ENCODE results near the gene NDRG3.

Gene NDRG3

DNA sequence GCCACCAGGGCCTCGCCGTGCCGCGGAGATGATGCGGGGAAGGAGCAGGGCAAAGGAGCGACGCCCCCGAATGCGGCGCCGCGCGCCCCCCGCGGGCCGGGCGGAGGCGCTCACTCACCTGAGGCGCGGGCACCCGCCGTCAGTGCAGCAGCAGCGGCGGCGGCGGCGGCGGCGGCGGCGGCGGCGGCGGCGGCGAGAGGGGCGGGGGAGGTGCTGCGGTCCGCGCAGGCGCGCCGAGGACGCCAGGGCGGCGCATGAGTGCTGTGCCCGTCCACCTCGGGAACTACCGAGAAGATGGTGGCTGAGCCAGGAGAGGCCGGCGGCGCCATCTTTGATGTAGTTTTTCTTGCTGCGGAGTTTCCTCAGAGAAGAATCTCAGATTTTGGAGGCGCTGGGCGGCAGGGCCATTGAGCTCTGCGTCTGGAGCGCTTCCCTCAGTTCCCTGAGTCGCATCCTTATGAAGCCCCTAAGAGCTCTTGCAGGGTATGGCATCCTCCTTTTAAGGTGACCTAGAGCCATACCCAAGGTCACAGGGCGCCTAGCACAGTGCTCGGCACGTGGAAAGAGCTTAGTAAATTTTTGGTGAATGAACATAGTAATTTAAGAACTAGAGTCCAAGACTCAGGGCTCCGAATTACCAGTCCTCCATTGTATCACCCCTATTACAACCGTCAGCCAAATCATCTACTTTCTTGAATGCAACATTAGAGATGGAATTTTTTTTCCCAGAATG lies at the start of gene NDRG3:
TSS of gene NDRG3 (minus strand) at position 164 of the 733 bp plus-strand sequence. CDS start 24,355 bp downstream, outside the sequence.
- DNase-seq, result peak; percentile 41 to 69

DNA sequence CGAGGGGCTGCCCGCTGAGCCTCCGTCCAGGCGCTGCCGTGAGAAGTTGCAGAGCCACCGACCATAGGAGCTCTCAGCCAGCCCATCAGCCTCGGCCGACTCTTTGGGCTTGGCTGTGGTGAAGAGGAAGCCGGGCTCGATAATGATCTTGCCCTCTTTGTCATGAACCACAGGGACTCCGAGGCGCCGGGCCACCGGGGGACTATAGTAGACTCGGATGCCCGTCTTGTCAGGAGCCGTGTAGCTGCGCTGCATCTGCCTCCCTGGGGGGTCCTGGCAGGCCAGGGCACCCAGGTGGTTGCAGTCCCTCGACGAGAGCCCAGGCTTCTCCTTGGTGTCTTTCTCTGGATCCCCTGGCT lies 48.2 kb upstream of the NDRG3 start:
- DNase-seq, result no peak

DNA sequence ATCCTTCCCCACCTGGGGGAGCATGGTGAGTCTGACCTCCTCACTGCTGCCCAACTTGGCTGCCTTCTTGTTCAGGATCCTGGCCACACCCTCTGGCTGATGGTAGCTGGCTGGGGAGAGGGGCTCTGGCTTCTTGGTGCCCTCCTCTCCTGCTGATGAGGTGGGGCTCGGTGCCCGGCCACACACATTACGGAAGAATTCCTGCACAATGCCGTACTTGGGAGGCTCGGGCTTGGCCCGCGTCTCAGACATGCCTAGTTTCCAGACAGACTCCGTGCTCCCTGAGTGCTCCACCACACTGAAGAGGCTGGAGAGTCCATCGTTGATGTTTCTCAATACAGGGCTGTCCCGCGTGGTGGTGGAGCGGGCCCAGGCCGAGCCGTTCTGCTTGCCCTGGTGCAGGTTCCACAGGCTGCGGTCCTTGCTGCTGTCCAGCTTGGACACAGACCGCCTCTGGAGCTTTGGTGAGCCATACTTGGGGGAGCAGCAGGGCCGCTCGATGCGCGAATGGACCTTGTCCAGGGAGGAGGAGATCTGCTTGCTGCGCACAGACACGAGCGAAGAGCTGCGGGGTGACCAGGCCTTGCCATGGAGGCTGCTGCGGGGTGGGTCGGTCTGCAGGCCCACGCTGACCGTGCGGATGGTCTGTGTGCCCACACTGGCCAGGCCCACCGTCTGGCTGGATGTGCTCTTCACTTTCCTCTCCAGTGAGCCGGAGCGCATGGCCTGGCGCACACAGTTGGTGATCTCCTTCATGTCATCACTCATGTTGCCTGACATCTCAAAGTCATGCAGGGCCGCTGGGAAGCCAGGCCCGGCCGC lies 47.6 kb upstream of the NDRG3 start:
- no peak for DNase-seq

DNA sequence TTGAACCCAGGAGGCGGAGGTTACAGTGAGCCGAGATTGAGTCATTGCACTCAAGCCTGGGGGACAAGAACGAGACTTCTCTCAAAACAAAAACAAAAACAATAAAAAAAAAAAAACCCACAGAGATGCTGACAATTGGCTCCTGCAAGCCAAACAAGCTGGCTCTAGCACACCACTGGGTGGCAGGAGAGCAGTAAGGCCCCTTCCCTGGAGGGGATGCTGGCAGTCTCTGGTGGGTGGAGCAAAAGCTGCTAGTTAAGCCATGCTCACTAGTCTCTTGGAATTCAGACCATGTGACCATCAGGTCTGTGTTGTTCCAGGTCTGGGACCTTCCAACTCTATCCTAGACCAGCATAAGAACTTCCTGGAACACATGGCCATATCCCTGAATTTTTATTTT lies 46.5 kb upstream of the NDRG3 start:
- DNase-seq, result peak in 1 of 2 experiments; percentile 35

DNA sequence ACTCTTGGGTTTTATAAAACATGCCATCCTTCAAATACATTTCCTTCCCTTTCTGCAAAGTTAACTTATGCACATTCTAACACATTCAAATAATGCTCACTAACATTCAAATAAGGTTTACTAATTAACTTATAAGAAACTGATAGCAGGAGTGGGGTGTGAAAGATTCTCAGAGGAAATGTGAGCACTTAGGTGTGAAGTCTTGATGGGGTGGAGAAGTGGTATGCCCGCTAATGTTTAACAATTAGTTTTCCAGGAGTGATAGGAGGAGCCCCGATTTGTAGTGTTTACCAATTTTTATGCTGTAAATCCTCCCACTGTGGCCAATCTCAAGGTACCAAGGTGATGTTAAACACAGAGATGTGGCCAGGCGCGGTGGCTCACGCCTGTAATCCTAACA lies 46.0 kb upstream of the NDRG3 start:
- no peak for DNase-seq

DNA sequence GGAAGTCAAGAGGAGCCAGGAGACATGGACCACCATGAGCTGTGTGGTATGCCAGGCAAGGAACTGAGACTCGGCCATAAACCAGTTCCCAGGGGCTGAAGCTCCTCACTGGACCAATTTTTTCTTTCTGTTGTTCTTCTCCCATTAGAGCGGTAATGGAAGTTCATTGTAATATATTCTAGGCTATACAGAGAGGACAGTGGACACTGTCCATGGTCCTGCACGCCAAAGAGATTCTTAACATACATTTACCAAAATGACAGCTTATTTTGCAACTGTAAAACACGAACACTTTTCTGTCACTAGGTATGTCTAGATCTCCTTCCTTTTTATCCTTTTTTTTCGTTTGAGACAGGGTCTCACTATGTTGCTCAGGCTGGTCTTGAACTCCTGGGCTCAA lies 40.8 kb upstream of the NDRG3 start:
- DNase-seq, result no peak

DNA sequence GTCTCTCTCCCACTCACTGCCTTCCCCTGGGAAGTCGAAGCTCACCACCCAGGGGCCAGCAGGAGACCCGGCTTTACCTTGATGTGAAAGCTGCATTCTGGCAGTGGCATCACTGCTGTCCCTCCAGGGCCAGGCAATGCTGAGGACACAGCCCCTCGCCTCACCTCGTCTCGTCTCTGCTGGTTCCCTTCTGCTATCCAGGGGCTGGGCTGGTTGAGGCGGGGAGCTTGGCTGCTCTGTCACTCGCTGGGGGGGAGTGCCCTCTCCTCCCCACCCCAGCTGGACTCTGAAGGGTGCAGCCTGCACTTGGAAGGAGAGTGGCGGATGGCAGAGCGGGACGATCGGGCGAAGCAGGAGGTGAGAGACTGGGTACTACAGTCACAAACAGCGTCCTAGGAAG lies 40.4 kb upstream of the NDRG3 start:
- no peak for DNase-seq

DNA sequence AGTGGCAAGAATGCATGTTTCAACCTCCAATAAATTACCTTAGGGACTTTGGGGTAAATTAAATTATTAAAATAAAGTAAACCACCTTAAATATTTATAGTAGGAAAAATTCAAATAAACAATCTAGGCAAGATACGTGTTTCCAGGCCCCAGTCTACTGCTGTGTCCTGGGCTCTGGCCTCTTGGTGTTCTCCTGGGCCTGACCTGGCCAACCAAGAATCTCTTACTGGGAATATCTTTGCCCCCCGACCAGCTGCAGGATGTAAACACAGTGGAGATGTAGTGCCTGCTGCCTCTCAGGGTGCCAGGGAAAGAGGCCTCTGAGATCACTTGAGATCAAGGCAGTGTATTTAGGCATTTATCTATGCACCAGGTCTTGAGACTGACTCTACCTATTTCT lies 39.4 kb upstream of the NDRG3 start:
- DNase-seq, result no peak

DNA sequence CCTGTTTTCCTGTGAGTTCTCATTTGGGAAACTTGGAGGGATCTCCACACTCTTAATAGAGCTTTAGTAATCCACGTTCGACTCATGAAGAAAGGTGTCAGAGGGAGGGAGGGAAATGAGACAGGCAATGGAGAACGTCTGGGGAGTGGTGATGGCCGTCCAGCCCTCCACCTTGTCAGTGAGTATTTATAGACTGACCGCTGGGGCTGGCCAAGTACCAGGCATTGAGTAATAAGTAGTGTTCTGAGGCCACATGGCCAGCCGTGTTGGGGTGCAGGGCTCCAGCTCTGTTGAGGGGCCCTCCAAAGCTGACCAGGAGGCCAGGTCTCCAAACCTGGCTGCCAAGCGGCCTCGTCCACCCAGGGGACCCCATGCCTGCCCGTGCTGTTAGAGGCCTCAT lies 39.0 kb upstream of the NDRG3 start:
- no peak for DNase-seq

DNA sequence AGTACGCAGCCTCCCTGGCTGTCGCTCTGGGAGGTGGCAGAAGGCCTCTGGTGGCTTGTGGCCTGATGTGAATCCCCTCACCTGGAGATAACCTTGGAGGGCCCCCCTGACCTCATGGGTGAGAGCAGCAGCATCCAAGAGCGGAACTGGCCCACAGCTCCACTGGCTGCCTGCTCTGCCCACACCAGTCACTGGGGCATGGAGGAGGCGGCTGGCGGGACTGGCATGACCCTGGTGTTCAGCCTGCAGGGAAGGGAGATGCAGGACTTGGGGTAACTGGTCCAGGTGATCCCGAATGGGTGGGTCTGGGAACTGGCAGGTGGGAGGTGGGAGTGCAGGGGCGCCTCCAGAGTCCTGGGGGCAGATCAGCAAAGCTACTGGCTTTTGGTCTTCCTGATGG lies 38.2 kb upstream of the NDRG3 start:
- DNase-seq, result no peak

DNA sequence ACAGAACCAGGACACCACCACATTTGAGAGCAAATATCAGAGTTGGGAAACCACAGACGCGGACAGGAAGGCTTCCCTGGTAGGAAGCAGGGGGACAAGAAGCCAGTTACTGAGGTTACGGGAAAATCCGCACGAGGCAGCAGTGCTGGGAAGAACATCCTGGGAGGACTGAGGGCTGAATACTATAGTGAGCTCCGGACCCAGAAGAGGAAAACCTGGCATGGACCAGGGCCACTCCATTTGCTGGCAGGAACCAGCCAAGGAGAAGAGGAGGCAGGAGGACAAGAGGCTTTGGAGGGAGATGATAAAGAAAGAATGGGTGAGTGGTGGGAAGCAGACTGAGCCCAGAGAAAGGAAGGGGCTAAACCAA lies 33.8 kb upstream of the NDRG3 start:
- no peak for DNase-seq

DNA sequence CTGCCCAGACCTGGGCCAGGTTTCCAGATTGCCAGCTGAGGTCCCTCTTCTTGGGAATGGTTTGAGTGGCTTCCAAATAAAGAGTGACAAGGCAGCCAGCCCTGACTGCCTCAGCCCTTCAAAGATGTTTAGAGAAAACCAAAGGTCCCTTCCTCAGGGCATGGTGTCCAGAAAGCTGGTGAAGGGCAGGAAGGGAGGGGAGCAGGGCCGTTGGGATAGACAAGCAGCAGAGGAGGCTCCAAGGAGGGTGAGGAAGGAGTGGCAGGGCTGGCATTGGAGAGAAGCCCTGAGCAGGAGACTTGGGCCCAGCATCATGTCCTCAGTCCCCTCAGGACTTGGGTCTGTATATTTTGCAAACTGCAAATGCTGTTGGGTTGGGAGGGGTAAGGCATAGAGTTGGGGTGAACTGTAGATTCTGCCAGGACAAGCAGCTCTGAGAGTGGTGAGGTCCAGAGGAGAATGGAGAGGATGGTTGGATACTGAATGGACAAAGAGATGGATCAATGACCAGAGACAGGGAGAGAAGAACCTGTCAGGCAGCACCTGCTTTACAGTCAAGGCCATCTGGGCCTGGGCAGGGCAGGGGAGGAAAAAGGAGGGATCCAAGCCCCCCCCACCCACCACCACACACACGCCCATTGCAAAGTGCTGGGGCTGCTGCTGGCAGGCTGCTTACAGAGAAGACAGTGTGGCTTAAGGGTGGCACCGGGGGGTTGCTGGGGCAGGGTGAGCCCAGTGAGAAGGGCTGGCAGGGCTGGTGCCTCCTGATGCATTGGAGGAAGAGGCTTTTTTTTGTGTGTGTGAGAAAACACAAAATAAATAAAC lies 33.2 kb upstream of the NDRG3 start:
- DNase-seq, result no peak

DNA sequence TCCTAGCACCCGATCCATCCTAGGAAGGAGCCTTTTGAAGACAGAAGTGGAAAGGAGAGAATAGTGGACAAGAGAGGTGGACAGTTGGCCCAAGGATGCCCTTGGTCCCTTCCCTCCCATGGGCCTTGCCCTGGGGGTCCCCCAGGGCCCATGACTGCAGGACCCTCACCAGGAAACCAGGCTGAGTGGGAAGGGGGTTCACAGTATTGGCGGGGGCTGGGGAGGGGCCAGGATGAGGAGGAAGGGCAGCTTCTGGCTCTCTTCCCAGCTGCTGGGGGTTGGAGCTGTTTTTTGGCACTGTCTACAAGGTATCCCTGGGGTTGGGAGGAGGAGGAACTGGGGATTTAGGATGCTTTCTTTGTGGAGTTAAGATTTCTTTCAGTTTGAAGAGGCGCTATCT lies 31.7 kb upstream of the NDRG3 start:
- no peak for DNase-seq

DNA sequence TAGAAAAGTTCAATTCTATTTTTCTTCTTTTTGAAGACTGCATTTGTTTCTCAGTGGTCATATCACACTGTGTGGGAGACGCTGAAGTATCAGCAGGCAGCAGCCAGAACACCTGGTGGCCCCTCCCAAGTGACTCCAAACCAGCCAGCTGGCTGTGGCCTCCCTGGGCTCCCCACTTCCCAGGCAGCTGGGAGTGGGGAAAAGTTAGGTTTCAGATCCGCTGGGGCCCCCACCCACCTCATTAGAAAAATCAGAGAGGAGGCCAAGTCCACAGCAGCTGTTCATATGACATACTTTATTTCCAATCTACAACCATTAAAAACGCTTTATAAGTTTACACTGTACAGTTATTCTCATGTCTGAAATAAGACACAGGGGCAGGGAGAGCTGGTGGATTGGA lies 31.3 kb upstream of the NDRG3 start:
- DNase-seq, result no peak

DNA sequence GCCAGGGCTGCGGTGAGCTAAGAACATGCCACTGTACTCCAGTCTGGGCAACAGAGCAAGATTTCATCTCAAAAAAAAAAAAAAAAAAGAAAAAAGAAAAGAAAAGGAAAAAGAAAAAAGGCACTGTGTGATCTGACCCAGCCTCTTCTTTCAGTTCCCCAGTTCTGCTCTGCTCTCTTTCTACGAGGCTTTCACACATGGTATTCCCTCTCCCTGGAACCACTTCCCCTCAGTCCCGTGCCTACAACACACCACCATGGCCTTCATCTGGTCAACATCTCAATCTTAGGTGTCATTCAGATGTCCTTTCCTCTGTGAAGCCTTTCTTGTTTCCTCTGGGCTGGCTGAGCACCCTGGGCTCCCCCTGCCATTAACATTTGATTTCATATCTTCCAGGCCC lies 29.9 kb upstream of the NDRG3 start:
- no peak for DNase-seq

DNA sequence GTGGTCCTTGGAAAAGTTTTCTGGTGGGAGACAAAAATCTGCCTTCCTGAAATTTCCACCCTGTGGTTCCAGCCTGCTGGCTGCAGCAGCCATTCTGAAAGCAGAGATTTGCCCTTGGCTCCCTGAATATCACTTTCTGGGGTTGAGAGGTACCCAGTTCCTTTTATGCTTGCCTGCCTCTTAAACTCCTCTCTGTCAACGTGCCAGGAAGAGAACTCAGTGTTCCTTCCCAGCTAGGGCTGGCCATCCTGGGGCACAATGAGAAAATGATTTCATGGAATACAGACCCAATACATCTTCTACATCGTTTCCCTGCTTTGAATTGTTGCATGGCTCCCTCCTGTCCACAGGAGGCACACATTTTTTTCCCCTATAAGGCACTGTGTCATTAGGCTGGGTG lies 29.3 kb upstream of the NDRG3 start:
- no peak for DNase-seq

DNA sequence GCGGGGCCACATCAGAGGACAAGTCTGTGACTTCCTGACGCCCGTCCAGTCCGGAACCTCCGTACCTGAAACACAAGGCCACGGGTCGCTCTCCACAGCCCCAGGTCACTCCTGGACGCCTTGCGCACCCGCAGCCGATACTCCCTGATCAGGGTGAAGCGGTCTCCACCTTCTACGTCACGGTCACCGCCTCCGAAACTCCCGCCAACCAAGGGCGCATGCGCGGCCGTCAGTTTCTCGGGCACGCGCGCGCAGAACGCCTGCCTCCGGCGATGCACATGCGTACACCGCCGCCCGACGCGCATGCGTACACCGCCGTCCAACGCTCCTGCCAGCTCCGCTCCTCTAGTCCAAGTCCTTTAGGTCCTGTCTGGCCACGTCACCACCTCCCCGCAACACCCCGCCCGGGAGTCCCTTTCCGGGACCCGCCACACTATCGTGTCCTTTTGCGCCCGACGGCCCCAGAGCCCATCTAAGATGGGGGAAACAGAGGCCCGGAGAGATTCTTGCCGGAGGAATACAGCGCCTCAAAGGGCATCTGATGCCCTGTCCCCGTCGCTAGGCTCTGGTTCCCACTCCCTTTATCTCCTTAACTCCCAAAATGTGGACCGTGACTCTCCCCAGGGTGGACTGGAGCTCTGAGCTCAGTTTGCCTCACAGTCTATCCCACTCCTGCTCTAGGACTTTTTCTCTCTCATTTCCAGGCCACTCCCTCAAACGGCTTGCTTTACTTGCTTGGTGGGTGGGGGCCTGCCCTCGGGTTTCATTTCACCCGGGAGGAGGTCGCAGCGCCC lies 27.9 kb upstream of the NDRG3 start, which contains the start of gene DSN1:
TSS of gene DSN1 (minus strand) at position 167 of the 794 bp plus-strand sequence. CDS start 2,305 bp downstream, outside the sequence.
- DNase-seq, result peak in 1 of 2 experiments; percentile 63

DNA sequence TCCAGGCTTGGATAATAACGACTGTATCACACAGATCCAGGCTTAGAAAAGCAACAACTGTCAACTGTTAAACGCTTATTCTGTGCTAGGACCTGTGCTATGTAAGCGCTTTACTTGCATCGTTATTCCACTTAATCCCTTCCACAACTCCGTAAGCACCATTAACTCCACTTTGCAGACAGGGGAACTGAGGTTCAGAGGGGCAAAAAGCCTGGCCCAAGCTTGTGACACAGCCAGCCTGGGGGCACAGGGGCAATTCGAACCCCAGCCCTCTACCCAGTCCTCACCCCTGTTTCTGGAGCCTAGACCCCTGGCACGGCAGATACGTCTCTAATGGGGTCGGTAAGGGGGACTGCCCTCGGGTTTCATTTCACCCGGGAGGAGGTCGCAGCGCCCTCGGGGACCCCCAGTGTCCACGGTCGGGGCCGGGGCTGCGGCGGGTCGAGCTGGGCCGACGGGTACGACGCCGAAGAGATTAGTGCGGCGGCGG lies 27.3 kb upstream of the NDRG3 start:
- DNase-seq, result no peak

DNA sequence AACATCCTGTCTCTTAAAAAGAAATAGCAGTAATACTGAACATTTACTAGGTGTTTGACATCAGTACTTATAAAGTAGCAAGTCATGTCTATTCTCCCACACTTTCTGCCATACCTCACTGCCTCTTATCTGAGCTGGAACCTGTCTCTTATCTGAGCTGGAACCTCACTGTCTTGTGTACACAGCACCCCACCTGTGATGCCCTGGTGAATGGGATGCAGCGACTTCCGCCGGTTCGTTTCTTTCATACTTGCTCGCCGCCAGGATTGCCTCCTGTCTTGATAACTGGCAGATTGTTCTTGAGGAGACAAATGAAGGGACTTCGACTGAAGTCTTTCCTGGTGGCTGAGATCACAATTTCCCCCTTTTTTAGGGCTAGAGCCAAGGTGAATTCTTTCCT lies 24.8 kb upstream of the NDRG3 start:
- no peak for DNase-seq

DNA sequence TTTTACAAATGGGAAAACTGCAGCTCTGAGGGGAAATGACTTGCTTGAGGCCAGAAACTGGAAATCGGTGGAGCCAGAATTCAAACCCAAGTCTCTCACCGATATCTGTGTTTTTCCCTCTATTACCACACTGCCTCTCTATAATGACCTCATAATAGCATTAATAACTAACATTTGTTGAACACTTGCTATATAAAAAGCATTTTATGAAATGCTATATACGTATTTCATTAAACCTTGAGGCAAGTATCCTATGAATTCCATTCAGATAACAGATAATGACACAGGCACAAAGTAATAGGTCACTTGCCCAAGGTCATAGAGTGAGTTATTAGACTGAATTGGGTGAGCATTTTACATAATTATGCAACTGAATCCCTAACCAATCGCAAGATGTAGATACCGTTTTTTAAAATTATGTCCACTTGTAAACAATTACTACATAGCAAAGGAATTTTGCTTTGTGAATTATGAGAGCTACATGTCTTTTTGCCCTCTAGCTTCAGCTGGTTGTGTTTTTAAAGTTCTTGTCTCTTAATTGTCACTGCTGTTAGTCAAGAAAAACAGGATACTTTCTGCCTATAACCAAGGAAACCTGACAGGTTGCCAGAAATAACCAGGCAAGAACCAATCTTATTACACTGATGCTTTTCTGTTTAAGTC lies 23.0 kb upstream of the NDRG3 start:
- DNase-seq, result no peak

DNA sequence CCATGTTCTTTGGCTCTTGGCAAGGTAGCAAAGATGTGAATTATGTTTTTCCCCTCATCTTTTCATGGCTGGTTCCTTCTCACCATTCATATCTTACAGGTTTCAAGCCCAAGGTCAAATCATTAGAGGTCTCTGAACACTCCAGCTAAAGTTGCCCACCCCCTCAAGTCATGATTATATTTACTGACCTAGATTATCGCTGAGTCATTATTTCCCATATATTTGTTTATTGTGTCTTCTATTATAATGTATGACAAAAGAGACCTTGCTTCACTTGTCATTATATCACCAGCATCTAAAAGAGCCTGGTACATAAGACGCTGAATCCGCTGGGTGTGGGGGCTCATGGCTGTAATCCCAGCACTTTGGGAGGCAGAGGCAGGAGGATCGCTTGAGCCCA lies 15.2 kb upstream of the NDRG3 start:
- no peak for DNase-seq

DNA sequence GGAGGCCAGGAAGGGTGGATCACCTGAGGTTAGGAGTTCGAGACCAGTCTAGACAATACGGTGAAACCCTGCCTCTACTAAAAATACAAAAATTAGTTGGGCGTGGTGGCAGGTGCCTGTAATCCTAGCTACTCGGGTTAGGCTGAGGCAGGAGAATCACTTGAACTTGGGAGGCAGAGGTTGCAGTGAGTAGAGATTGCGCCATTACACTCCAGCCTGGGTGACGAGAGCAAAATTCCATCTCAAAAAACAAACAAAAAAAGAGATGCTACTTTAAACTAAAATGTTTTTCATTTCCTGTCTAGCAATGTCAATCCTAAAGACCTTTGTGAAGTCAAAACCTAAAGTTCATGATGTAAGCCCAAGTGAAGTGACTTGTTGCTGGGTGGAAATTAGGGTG lies 14.8 kb upstream of the NDRG3 start:
- DNase-seq, result no peak
